HEK293 (cell line): ENCODE measurements around the gene HNRNPM.

Source experiments
- CTCF ChIA-PET: fragments of 350-600 bp; formaldehyde crosslinking; extraction: SDS; loops from one replicate; lab custom pipeline; 2021; ENCODE audit warnings: antibody characterized with exemption; lab: Yijun Ruan, JAX
- POLR2A ChIA-PET: fragments of 300-600 bp; formaldehyde crosslinking; extraction: SDS; loops from one replicate; lab custom pipeline; 2020; ENCODE audit warnings: antibody characterized with exemption, inconsistent platforms; lab: Yijun Ruan, JAX
- H3K27ac ChIP-seq: fragments of 200-500 bp; sonication (Bioruptor generic); 2 replicates; pipeline ENCODE4 v1.5.1; 2014; ENCODE audit warnings: low read depth, low read length, control low read depth, inconsistent platforms; ENCODE audit errors: extremely low read depth
- H3K36me3 ChIP-seq, 2 experiments: fragments of 200-500 bp in 1 of 2; sonication (Bioruptor generic) in 1 of 2; 1 replicate in 1 of 2; 2 replicates in 1 of 2; pipeline ENCODE4 v1.5.1; 2014 to 2017; ENCODE audit warnings: inconsistent platforms in 2 of 2, low read length in 2 of 2; ENCODE audit not compliant: control insufficient read depth in 2 of 2, insufficient read depth in 1 of 2
- H3K4me1 ChIP-seq: fragments of 200-500 bp; sonication (Bioruptor generic); 2 replicates; pipeline ENCODE4 v1.5.1; 2014; ENCODE audit warnings: mild to moderate bottlenecking, low read length, inconsistent platforms; ENCODE audit not compliant: control insufficient read depth, insufficient read depth
- H3K4me3 ChIP-seq: 2 replicates; pipeline ENCODE4 v1.5.1; 2011; ENCODE audit warnings: low read depth, mild to moderate bottlenecking, control low read depth, low read length, moderate library complexity
- H3K9me3 ChIP-seq: fragments of 200-500 bp; sonication (Bioruptor generic); 2 replicates; pipeline ENCODE4 v1.5.1; 2014; ENCODE audit warnings: low read depth, low read length, inconsistent platforms; ENCODE audit not compliant: control insufficient read depth, insufficient read depth
- CTCF ChIP-seq: fragments of 450-650 bp; formaldehyde crosslinking; IDR thresholded peaks from 2 replicates; pipeline ENCODE4 v1.5.1; 2016; ENCODE audit warnings: missing biosample characterization, missing genetic modification characterization
- GLIS1 ChIP-seq: fragments of 450-650 bp; formaldehyde crosslinking; IDR thresholded peaks from 2 replicates; pipeline ENCODE4 v1.5.1; 2016; ENCODE audit warnings: missing biosample characterization, missing genetic modification characterization
- HIC1 ChIP-seq: fragments of 450-650 bp; formaldehyde crosslinking; IDR thresholded peaks from 2 replicates; pipeline ENCODE4 v1.5.1; 2016; ENCODE audit warnings: missing biosample characterization, missing genetic modification characterization
- KLF16 ChIP-seq: fragments of 450-650 bp; formaldehyde crosslinking; IDR thresholded peaks from 2 replicates; pipeline ENCODE4 v1.5.1; 2017; ENCODE audit warnings: missing biosample characterization, missing genetic modification characterization
- MYNN ChIP-seq: fragments of 450-650 bp; formaldehyde crosslinking; IDR thresholded peaks from 2 replicates; pipeline ENCODE4 v1.5.1; 2016; ENCODE audit warnings: missing biosample characterization, missing genetic modification characterization, borderline replicate concordance
- REPIN1 ChIP-seq: fragments of 450-650 bp; formaldehyde crosslinking; IDR thresholded peaks from 2 replicates; pipeline ENCODE4 v1.5.1; 2017; ENCODE audit warnings: missing biosample characterization, missing genetic modification characterization, low read depth
- SCRT1 ChIP-seq: fragments of 450-650 bp; formaldehyde crosslinking; IDR thresholded peaks from 2 replicates; pipeline ENCODE4 v1.5.1; 2016; ENCODE audit warnings: missing biosample characterization, missing genetic modification characterization, borderline replicate concordance
- SP7 ChIP-seq: fragments of 450-650 bp; formaldehyde crosslinking; IDR thresholded peaks from 2 replicates; pipeline ENCODE4 v1.5.1; 2016; ENCODE audit warnings: missing biosample characterization, missing genetic modification characterization
- TRIM28 ChIP-seq: IDR thresholded peaks from 2 replicates; pipeline ENCODE4 v1.6.1; 2011; ENCODE audit warnings: low read length, control low read depth, borderline replicate concordance
- YY2 ChIP-seq: fragments of 450-650 bp; formaldehyde crosslinking; IDR thresholded peaks from 2 replicates; pipeline ENCODE4 v1.5.1; 2016; ENCODE audit warnings: missing biosample characterization, missing genetic modification characterization
- ZBTB10 ChIP-seq: fragments of 450-650 bp; formaldehyde crosslinking; IDR thresholded peaks from 2 replicates; pipeline ENCODE4 v1.5.1; 2016; ENCODE audit warnings: missing biosample characterization, missing genetic modification characterization
- ZBTB20 ChIP-seq: fragments of 450-650 bp; formaldehyde crosslinking; IDR thresholded peaks from 2 replicates; pipeline ENCODE4 v1.5.1; 2016; ENCODE audit warnings: missing biosample characterization, missing genetic modification characterization
- ZBTB48 ChIP-seq: fragments of 450-650 bp; formaldehyde crosslinking; IDR thresholded peaks from 2 replicates; pipeline ENCODE4 v1.5.1; 2016; ENCODE audit warnings: missing biosample characterization, missing genetic modification characterization
- ZEB2 ChIP-seq: fragments of 450-650 bp; formaldehyde crosslinking; IDR thresholded peaks from 2 replicates; pipeline ENCODE4 v1.5.1; 2016; ENCODE audit warnings: missing biosample characterization, missing genetic modification characterization
- ZNF112 ChIP-seq: fragments of 450-650 bp; formaldehyde crosslinking; IDR thresholded peaks from 2 replicates; pipeline ENCODE4 v1.5.0; 2017; ENCODE audit warnings: missing biosample characterization, missing genetic modification characterization
- ZNF155 ChIP-seq: fragments of 450-650 bp; formaldehyde crosslinking; IDR thresholded peaks from 2 replicates; pipeline ENCODE4 v1.5.1; 2016; ENCODE audit warnings: missing biosample characterization, missing genetic modification characterization
- ZNF157 ChIP-seq: fragments of 450-650 bp; formaldehyde crosslinking; IDR thresholded peaks from 2 replicates; pipeline ENCODE4 v1.5.1; 2016; ENCODE audit warnings: missing biosample characterization, missing genetic modification characterization
- ZNF175 ChIP-seq: fragments of 450-650 bp; formaldehyde crosslinking; IDR thresholded peaks from 2 replicates; pipeline ENCODE4 v1.5.1; 2016; ENCODE audit warnings: missing biosample characterization, missing genetic modification characterization
- ZNF2 ChIP-seq: fragments of 450-650 bp; formaldehyde crosslinking; IDR thresholded peaks from 2 replicates; pipeline ENCODE4 v1.5.1; 2016; ENCODE audit warnings: missing biosample characterization, missing genetic modification characterization
- ZNF266 ChIP-seq: fragments of 450-650 bp; formaldehyde crosslinking; IDR thresholded peaks from 2 replicates; pipeline ENCODE4 v1.5.1; 2016; ENCODE audit warnings: missing biosample characterization, missing genetic modification characterization, low read depth
- ZNF354C ChIP-seq: fragments of 450-650 bp; formaldehyde crosslinking; IDR thresholded peaks from 2 replicates; pipeline ENCODE4 v1.5.1; 2016; ENCODE audit warnings: missing biosample characterization, missing genetic modification characterization, low read depth, borderline replicate concordance
- ZNF366 ChIP-seq: fragments of 450-650 bp; formaldehyde crosslinking; conservative IDR thresholded peaks from 2 replicates; pipeline ENCODE4 v1.5.1; 2016; ENCODE audit warnings: missing biosample characterization, missing genetic modification characterization
- ZNF423 ChIP-seq: fragments of 450-650 bp; formaldehyde crosslinking; IDR thresholded peaks from 2 replicates; pipeline ENCODE4 v1.5.1; 2016; ENCODE audit warnings: missing biosample characterization, missing genetic modification characterization
- ZNF513 ChIP-seq: fragments of 450-650 bp; IDR thresholded peaks from 2 replicates; pipeline ENCODE4 v1.5.1; 2018; ENCODE audit warnings: missing biosample characterization, missing genetic modification characterization
- ZNF623 ChIP-seq: fragments of 450-650 bp; formaldehyde crosslinking; IDR thresholded peaks from 2 replicates; pipeline ENCODE4 v1.5.1; 2016; ENCODE audit warnings: missing biosample characterization, missing genetic modification characterization
- ZNF654 ChIP-seq: fragments of 450-650 bp; formaldehyde crosslinking; IDR thresholded peaks from 2 replicates; pipeline ENCODE4 v1.5.1; 2016; ENCODE audit warnings: low read depth, missing biosample characterization, missing genetic modification characterization
- ZNF660 ChIP-seq: fragments of 450-650 bp; IDR thresholded peaks from 2 replicates; pipeline ENCODE4 v1.5.1; 2018; ENCODE audit warnings: missing biosample characterization, mild to moderate bottlenecking, missing genetic modification characterization
- ZSCAN16 ChIP-seq: fragments of 450-650 bp; formaldehyde crosslinking; IDR thresholded peaks from 2 replicates; pipeline ENCODE4 v1.5.1; 2016; ENCODE audit warnings: missing biosample characterization, missing genetic modification characterization

The HNRNPM gene

GRCh38 chr19:8396185-8396562 lies 48.6 kb upstream of the HNRNPM start:
- Histone ChIP-seq H3K27ac (no peak overlapping the region), H3K4me3 (no peak overlapping the region), H3K4me1 (peaks cover 1% of the 10 kb centered on the region; the same call in 1 of the 2 replicates), H3K36me3 (peaks cover 0 to 11% of the 10 kb centered on the region in 2 experiments; a peak in 2 of 3 replicates), H3K9me3 (no peaks in the 10 kb centered on the region)
- ChIA-PET CTCF (interaction anchor here (0.6 to 1.0 kb wide), 6 partner anchors 41 to 185 kb away, joined by 3 to 5 read pairs (median 3); no protein-coding TSS in a partner anchor), POLR2A (no interaction called here)
- no peak for TF ChIP-seq ZBTB10
- TF ChIP-seq HIC1 (tag by site-specific recombination), result peak; percentile 68; the same call in 1 of the 2 replicates
- no peak for TF ChIP-seq ZNF266 (tag by site-specific recombination)
- no peak for TF ChIP-seq ZNF354C (tag by site-specific recombination)
- TF ChIP-seq ZBTB20, result no peak
- no peak for TF ChIP-seq YY2 (tag by site-specific recombination)
- TF ChIP-seq ZNF175, result no peak
- TF ChIP-seq ZNF155 (tag by site-specific recombination), result no peak
- peak; percentile 36; the same call in 1 of the 2 replicates for TF ChIP-seq ZEB2 (tag by site-specific recombination)
- no peak for TF ChIP-seq REPIN1 (tag by site-specific recombination)
- TF ChIP-seq ZNF157 (tag by site-specific recombination), result no peak
- no peak for TF ChIP-seq ZNF423 (tag by site-specific recombination)

- Histone ChIP-seq H3K9me3 (no peaks in the 10 kb centered on the region), H3K27ac (no peak overlapping the region), H3K4me1 (no peaks in the 10 kb centered on the region), H3K4me3 (no peak overlapping the region), H3K36me3 (peaks cover 0 to 11% of the 10 kb centered on the region in 2 experiments; a peak in 2 of 3 replicates)
- POLR2A ChIA-PET, result interaction anchor here (0.9 kb wide), 1 partner anchor 39 kb away, joined by 3 read pairs; no protein-coding TSS in a partner anchor
- CTCF ChIA-PET, result interaction anchor here (0.6 to 4.8 kb wide), 8 partner anchors 14 to 182 kb away, joined by 3 to 87 read pairs (median 4); partner anchors contain the start of gene MARCHF2
- TF ChIP-seq ZNF513 (tag by site-specific recombination) (no peak), ZSCAN16 (tag by site-specific recombination) (no peak), TRIM28 (no peak), ZNF112 (no peak), ZNF654 (tag by site-specific recombination) (peak; percentile 52), GLIS1 (tag by site-specific recombination) (peak; percentile 30; the same call in 1 of the 2 replicates), ZNF660 (peak; percentile 61; the same call in 1 of the 2 replicates), SP7 (tag by site-specific recombination) (peak; percentile 55; the same call in 1 of the 2 replicates), KLF16 (tag by site-specific recombination) (peak; percentile 77), SCRT1 (tag by site-specific recombination) (no peak), MYNN (tag by site-specific recombination) (no peak), CTCF (tag by site-specific recombination) (peak; percentile 86), ZNF623 (peak; percentile 100), ZNF2 (tag by site-specific recombination) (0 out of 2 replicates have a peak, but pooled peaks have one; percentile 28), ZNF366 (tag by site-specific recombination) (peak; percentile 46), ZBTB48 (peak; percentile 47; the same call in 1 of the 2 replicates)
These were observed 48.1 kb upstream of the HNRNPM start for GRCh38 chr19:8396563-8397203.
